ENCODE measurements around the gene MAPK9. TPM values are rescaled to one million over a fixed set of nuclear protein-coding genes. Genes with fewer than 3 reads are reported as not detected.

MAPK9 gene
- total RNA-seq = 26.1 and 33.2 TPM in 2 replicates

GRCh38 chr5:180291943-180292831 is at the start of gene MAPK9:
MAPK9 (minus strand) TSS chr5:180292083; CDS start chr5:180280561, 11,522 bp downstream.
- DNase-seq (ENCODE audit: low read depth) = peak; percentile 77
- TF ChIP-seq, protein P1, sequence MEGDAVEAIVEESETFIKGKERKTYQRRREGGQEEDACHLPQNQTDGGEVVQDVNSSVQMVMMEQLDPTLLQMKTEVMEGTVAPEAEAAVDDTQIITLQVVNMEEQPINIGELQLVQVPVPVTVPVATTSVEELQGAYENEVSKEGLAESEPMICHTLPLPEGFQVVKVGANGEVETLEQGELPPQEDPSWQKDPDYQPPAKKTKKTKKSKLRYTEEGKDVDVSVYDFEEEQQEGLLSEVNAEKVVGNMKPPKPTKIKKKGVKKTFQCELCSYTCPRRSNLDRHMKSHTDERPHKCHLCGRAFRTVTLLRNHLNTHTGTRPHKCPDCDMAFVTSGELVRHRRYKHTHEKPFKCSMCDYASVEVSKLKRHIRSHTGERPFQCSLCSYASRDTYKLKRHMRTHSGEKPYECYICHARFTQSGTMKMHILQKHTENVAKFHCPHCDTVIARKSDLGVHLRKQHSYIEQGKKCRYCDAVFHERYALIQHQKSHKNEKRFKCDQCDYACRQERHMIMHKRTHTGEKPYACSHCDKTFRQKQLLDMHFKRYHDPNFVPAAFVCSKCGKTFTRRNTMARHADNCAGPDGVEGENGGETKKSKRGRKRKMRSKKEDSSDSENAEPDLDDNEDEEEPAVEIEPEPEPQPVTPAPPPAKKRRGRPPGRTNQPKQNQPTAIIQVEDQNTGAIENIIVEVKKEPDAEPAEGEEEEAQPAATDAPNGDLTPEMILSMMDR (IDR thresholded peaks at IDR 0.05; ENCODE audit: insufficient read depth, low read depth, low read length) = no peak
- peak within 1 kb of the TSS; percentile 77 for H3K4me3 ChIP-seq (ENCODE audit: low read depth, low read length)

- DNase-seq (ENCODE audit: low read depth) = no peak
- no peak overlapping the region for H3K4me3 ChIP-seq (ENCODE audit: low read depth, low read length)
- TF ChIP-seq, protein P1 (IDR thresholded peaks at IDR 0.05; ENCODE audit: insufficient read depth, low read depth, low read length) = no peak
Measured at GRCh38 chr5:180341595-180341994, 49.7 kb upstream of the MAPK9 start.

GRCh38 chr5:180340856-180341255 is 49.0 kb upstream of the MAPK9 start:
- H3K4me3 ChIP-seq (ENCODE audit: low read depth, low read length) = no peak overlapping the region
- peak; percentile 26 for DNase-seq (ENCODE audit: low read depth)
- TF ChIP-seq, protein P1 (IDR thresholded peaks at IDR 0.05; ENCODE audit: insufficient read depth, low read depth, low read length) = no peak

GRCh38 chr5:180339583-180340183 is 47.8 kb upstream of the MAPK9 start:
- DNase-seq (ENCODE audit: low read depth) = no peak
- no peak overlapping the region for H3K4me3 ChIP-seq (ENCODE audit: low read depth, low read length)
- TF ChIP-seq, protein P1 (IDR thresholded peaks at IDR 0.05; ENCODE audit: insufficient read depth, low read depth, low read length) = no peak

DNA sequence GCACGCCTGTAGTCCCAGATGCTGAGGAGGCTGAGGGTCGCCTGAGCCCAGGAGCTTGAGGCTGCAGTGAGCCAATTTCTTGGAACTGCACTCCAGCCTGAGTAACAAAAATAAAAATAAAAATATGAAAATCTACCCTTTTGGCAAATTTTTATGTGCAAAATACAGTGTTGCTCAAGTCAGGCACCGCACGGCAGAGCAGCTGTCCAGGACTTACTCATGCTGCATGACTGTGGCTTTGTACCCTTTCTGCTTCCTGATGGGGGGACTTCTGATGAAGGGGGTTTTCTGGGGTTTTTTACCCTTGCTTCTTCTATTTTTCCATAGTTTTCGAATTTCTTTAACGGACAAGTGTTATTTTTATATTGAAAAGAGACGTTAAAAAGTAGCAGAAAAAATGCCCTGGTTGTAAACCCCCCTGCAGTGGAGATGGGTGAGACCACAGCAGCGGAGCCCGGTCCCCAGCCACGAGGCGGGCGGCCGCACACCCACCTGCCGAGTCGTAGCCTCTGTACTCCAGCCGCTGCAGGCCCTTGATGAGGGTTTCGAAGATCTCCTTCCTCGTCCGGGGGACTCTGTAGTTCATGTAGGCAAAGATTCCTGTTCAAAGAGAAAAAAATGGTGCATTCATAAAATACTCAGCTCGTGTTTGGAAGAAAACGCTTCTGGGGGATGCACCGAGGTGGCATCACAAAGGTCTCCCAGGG is 46.3 kb upstream of the MAPK9 start:
- TF ChIP-seq, protein P1 (IDR thresholded peaks at IDR 0.05; ENCODE audit: insufficient read depth, low read depth, low read length) = no peak
- DNase-seq (ENCODE audit: low read depth) = no peak
- no peak overlapping the region for H3K4me3 ChIP-seq (ENCODE audit: low read depth, low read length)

- DNase-seq (ENCODE audit: low read depth) = no peak
- TF ChIP-seq, protein P1 (IDR thresholded peaks at IDR 0.05; ENCODE audit: insufficient read depth, low read depth, low read length) = no peak
- no peak overlapping the region for H3K4me3 ChIP-seq (ENCODE audit: low read depth, low read length)
Measured at GRCh38 chr5:180336234-180337020, 44.5 kb upstream of the MAPK9 start.

All from fibroblast of villous mesenchyme (primary cell).